ENCODE data around the gene ZNF624.

ZNF624 gene

GRCh38 chr17:16593356-16594102 lies 60.1 kb downstream of the ZNF624 start:
- no peak for DNase-seq

- DNase-seq = peak; percentile 84 to 91 (median 88)
Observed at GRCh38 chr17:16589097-16589969, 64.3 kb downstream of the ZNF624 start.

- no peak for DNase-seq
Observed at GRCh38 chr17:16585796-16586195, 67.9 kb downstream of the ZNF624 start.

- peak; percentile 84 to 92 (median 89) for DNase-seq
Observed at GRCh38 chr17:16584273-16584995, 69.2 kb downstream of the ZNF624 start.

GRCh38 chr17:16583781-16584180 lies 69.9 kb downstream of the ZNF624 start:
- no peak for DNase-seq

GRCh38 chr17:16573466-16573865 lies 80.2 kb downstream of the ZNF624 start:
- no peak for DNase-seq

Measured in T-helper 1 cell (primary cell).